Measurements from ENCODE around the gene SNAPC1. TPM values are rescaled to one million over a fixed set of nuclear protein-coding genes. Genes with fewer than 3 reads are reported as not detected.

Gene SNAPC1
- total RNA-seq, 2 experiments from 2014 or later: 10.5 to 11.2 TPM

DNA sequence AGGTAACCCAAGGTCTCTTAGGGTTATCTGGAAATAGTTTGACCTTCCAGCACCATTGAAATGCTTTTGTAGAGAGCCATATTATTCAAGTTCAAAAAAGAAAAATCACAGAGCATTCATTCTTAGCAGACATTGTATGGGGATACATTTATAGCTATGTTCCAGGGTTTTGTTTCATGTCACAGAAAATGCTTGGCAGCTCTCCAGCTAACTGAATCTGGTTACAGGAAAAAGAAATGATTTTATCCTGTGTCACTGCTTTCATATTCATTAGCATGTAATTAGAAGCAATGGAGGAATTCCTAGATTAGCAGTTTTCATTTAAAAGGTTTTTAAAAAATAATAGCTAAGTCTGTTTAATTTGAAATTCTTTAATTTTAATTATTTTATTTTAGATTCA lies 78.9 kb downstream of the SNAPC1 start:
- CTCF ChIA-PET: interaction anchor here (0.6 to 1.5 kb wide), 8 partner anchors 43 to 395 kb away, joined by 3 to 6 read pairs (median 4); no protein-coding TSS in a partner anchor
- no peaks in the 10 kb centered on the region for H3K36me3 Mint-ChIP-seq (ENCODE audit: low read depth)

More for the DNA sequence above, 78.9 kb downstream of the SNAPC1 start:
- peak; percentile 42 for DNase-seq
- H3K27ac Mint-ChIP-seq: no peak overlapping the region
- H3K4me1 Mint-ChIP-seq: no peaks in the 10 kb centered on the region
- H3K9me3 Mint-ChIP-seq (ENCODE audit: low read depth): no peaks in the 10 kb centered on the region
- no peak for ATAC-seq
- intact Hi-C loops (cut with DNase I, micrococcal nuclease): no loop called here
- POLR2A ChIA-PET: no interaction called here
- H3K4me3 Mint-ChIP-seq: no peak overlapping the region
- H3K27me3 Mint-ChIP-seq: no peaks in the 10 kb centered on the region

Other genes with a start within 250 kb of the SNAPC1 start
- 100 to 1,000 TPM; 196 to 329 TPM for gene HIF1A, start 66.9 kb upstream of the SNAPC1 start, total RNA-seq
- gene SYT16, start 50.3 kb downstream of the SNAPC1 start, total RNA-seq: under 1 TPM; 0.02 to 0.04 TPM

All from activated CD4-positive, alpha-beta T cell treated with anti-CD3 and anti-CD28 coated beads for 36 hours (primary cell).